ENCODE data around the gene SLC9A9.

SLC9A9 gene

DNA sequence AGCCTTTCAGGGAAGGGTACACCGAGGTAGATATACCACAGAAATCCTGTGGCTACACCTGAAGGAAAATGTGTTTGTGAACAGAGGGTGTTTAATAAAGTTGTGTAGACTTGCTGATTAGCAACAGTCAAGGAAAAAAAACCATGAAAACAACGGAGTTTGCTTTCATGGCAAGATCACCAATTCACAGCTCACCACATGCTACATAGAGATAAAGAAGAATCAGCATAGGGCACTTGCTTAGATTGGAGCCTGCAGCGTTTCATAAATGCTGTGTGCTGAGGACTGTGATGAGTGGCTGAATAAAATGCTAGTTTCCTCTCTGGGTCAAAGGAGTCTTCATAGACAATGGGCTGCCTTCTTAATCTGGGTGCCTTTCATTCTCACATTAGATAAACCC is 257.6 kb downstream of the SLC9A9 start:
- DNase-seq: no peak

DNA sequence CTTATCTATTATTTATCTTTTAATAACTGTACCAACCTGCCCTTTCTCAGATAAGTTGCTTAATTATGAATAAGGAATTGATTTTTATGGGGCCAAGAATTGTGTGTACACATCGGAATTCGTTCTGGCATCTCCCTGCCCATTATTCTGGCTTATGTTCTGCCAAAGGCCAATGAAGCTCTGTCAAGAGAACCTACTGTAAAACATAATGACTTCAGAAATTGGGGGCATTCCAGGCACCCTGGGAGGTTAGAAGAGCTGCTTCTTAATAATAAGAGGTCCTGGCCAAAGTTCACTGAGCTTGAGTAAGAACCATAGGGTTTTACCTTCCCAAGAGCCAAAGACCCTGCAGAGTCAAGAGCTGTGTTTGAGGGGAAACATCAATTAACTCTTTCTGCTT is 261.7 kb downstream of the SLC9A9 start:
- no peak for DNase-seq

- DNase-seq: no peak
Observed at GRCh38 chr3:143585720-143586456, 262.4 kb downstream of the SLC9A9 start.

GRCh38 chr3:143584474-143584873 is 263.8 kb downstream of the SLC9A9 start:
- no peak for DNase-seq

GRCh38 chr3:143581972-143582722 is 266.1 kb downstream of the SLC9A9 start:
- DNase-seq: no peak

DNA sequence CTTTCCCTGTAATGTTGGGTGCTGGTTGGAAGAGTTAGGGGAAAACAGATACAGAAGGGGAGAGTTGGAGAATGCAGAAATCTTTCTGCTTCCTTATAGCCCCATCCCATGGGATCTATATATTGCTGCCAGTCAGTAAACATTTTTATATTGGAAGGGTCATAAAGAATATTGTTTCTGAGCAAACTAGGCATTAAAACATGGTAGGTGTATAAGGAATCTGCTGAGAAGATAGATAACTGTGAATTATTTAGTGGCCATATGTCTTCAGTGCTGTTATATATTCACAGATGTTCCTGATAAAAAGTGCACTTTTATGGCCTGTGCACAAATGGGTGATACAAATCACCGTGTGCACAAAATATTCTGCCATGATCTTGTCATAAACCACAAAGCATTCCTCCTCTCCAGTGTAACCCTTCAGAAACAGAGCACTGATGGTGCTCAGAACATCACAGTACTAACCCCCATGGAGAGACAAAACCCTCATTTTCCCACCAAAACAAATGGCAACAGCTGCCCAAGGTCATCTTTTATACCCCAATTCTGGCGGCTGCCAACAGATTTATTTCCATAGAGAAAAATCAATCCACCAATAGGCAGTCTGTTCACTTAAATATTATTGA is 269.3 kb downstream of the SLC9A9 start:
- no peak for DNase-seq

- DNase-seq: no peak
Observed at GRCh38 chr3:143576568-143577270, 271.5 kb downstream of the SLC9A9 start.

GRCh38 chr3:143574933-143575332 is 273.3 kb downstream of the SLC9A9 start:
- no peak for DNase-seq

- no peak for DNase-seq
Observed at GRCh38 chr3:143573610-143574303, 274.5 kb downstream of the SLC9A9 start.

GRCh38 chr3:143571548-143571947 is 276.7 kb downstream of the SLC9A9 start:
- DNase-seq: no peak

DNA sequence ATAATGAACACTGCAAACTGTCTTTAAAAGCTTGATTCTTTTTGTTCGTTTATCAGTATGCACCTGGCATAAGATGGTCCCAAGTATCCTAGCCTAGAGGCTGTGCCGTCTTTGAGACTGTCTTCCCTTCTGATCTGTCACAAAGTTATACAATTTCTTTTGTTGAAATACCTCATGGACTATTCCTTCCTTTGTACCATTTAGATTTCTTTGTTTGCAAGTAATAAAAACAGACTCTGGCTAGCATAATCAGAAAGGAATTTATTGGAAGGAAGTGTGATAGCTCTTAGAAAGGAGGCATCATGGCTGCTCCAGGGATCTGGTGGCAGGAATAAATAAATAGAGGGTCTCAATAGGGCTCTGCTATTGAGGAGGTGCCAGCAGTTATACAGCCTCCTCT is 280.4 kb downstream of the SLC9A9 start:
- no peak for DNase-seq

DNA sequence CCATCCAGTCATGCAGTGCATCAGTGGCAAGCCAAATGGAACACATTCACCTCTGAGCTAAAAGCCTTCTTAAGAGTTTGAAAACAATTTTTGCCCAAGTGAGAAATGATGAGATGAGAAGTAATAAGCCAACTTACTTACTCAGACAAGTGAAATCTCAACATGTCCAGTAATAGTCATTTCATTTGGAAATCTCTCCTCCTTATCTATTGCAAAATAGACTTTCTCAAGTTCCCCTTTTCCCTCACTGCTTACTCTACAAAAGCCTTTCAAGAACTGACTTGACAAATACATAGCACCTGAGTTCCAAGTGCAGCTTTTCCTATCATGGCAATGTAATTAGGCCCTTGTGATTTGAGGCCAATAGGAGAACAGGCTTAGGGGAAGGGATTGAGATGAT is 282.3 kb downstream of the SLC9A9 start:
- no peak for DNase-seq

- no peak for DNase-seq
Observed at GRCh38 chr3:143563786-143564185, 284.5 kb downstream of the SLC9A9 start.

GRCh38 chr3:143562789-143563188 is 285.5 kb downstream of the SLC9A9 start:
- DNase-seq: no peak

DNA sequence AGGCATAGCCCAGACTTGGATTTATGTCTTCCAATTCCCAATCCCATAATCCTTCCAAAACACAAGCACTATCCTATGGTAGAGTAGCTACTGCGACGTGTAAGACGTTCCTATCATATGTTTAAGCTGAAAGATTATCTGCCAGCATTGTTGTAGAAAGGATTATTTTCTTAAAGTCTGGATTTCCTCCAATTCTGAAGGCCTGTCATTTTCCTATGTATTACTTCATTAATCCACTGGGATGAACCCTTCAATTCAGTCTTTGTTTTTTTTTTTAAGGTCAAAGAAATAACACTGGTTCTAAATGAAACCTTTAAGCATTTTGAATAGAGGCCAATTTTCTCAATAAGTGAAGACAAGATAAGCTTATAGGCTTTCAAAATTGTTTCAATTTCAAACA is 289.0 kb downstream of the SLC9A9 start:
- no peak for DNase-seq

- DNase-seq: no peak
Observed at GRCh38 chr3:143552851-143553250, 295.4 kb downstream of the SLC9A9 start.

DNA sequence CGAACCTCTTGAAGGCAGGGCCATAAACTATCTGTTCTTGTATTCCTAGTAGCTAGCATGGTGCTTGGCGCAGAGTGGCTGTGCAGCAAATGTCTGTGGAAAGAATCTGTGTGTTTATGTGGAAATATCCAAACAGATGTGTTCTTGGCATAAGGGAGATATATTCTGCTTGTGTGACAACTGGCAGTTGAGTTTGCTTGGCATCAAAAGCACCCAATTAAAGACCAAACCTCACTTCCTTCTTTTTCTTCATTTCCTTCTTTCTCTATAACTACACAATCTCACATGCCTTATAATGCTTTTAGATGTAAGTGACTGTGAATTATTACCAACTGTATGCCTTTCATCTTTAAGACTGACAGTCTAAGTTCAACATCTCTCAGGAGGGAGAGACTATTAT is 296.5 kb downstream of the SLC9A9 start:
- DNase-seq: no peak

DNA sequence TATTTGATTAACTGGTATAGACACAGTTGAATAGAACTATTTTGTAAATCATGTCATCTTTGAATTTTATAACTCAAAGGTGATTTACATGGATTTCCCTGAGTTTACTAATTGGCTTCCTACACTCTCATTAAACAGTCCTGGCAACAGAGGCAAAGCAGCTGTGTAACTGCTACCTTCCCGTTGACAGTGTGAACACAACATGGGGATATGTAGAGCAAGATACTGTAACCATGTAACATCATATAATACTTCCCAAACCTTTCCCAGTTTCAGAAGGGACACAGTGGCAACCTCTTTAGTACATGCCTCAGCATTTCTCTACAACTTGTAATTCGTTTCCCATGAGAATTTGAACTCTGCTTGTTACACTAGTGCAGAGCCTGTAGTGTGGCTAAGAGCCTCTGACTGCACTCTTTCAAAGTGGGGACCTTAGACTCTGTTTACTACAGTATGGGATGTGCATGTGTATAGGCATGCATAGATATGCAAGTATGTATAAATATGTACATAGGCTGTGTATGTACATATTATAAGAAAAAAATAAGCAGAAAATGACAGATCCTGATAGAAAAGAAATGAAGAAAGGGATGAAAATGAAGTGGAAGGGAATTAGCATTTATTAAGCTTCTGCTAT is 299.3 kb downstream of the SLC9A9 start:
- no peak for DNase-seq

- no peak for DNase-seq
Observed at GRCh38 chr3:143548393-143548792, 299.9 kb downstream of the SLC9A9 start.

DNA sequence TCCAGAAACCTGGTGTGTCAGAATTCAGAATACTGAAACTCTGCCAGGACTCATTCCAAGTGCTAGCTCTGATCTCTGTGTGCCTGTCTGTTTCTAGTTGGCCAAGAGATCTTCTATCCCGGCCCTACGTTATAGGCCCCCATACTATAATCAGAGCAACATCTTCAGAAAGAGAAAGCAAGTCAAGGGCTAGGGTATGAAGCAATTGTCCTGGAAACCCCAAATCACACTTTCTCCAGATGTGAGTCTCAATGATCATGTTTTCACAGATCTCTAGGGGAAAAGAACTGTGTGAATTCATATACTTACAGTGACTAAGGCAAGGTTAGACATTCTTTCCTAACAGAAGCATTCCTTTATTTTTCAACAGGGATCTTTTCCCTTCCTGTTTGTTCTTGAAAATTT is 309.7 kb downstream of the SLC9A9 start:
- no peak for DNase-seq

DNA sequence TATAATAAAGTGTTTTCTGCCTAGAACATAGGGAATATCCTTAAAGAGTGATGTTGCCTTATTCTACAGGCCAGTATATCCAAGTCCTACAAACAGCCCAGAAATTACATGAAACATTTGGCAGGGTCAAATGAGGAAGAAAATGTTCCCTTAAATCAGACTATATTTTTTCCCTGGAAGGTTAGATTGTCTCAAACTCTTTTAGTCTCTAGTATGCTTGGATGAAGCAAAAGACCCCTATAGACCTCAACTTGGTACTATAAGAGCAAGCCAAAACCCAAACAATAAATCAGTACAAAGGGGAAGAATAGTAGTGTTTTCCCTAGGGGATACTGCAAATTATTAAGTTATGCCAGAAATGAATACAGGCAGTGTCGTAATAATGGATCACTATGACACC is 310.2 kb downstream of the SLC9A9 start:
- DNase-seq: no peak

DNA sequence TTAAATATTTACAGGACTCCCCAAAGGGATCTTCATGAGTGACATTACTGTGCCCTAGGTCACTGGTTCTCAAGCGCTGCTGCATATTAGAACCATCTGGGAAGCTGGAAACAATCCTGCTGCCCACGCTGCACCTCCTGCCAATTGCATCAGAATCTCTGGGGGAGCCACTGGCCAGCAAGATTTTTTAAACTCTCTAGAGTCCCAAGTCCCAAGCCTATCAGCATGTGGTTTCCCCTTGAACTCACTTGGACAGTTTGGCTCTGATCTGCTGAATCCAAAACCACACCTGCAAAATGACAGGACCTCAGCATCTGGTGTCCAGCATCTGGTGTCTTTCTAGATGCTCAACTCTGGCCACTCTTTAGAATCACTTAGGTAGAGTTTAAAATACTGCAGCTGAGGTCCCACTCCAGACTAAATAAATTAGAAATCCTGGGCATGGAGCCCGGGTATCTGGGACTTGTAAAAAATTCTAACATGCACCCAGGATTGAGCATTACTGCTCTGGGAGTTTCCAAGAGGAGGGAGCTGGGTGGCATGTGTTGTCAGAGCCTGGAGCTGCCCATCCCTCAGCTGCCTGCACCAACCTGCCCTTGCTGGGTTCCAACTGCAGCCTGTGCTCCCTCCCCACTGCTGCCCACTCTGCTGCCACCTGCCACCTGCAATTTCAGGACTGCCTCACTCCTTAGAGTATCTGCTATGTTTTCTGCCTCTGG is 311.3 kb downstream of the SLC9A9 start:
- DNase-seq: no peak
